C4-2B (cell line): ENCODE measurements around the gene KLHL1.

Experiments used
- H3K27ac ChIP-seq: fragments of 450-650 bp; 2 replicates; pipeline ENCODE4 v1.5.1; 2017
- ZFX ChIP-seq: fragments of 450-650 bp; IDR thresholded peaks from 2 replicates; pipeline ENCODE4 v1.6.1; 2017
- TF ChIP-seq, protein P1 (sequence below): fragments of 450-650 bp; conservative IDR thresholded peaks from 2 replicates; pipeline ENCODE4 v1.5.1; 2017; ENCODE audit warnings: mild to moderate bottlenecking

KLHL1 gene

DNA sequence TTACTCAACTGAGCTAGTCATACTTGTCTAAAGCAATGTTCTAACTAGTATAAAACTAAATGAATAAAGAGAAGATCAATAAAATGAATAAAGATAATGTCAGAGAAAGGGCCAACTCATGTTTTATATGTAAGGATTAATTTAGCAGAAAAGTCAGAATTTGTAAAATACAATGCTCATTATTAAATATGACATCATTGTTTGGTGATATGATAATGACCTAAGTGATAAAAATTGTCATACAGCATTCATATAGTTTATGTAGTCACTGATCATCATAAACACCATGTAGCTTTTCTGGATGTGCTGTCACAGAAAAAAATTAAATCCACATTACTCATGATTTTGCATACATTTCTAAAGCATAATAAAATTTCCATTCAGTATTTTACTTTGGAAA lies 3.8 kb downstream of the KLHL1 start:
- no peak overlapping the region for H3K27ac ChIP-seq
- TF ChIP-seq, protein P1, sequence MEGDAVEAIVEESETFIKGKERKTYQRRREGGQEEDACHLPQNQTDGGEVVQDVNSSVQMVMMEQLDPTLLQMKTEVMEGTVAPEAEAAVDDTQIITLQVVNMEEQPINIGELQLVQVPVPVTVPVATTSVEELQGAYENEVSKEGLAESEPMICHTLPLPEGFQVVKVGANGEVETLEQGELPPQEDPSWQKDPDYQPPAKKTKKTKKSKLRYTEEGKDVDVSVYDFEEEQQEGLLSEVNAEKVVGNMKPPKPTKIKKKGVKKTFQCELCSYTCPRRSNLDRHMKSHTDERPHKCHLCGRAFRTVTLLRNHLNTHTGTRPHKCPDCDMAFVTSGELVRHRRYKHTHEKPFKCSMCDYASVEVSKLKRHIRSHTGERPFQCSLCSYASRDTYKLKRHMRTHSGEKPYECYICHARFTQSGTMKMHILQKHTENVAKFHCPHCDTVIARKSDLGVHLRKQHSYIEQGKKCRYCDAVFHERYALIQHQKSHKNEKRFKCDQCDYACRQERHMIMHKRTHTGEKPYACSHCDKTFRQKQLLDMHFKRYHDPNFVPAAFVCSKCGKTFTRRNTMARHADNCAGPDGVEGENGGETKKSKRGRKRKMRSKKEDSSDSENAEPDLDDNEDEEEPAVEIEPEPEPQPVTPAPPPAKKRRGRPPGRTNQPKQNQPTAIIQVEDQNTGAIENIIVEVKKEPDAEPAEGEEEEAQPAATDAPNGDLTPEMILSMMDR, result no peak
- TF ChIP-seq ZFX, result no peak

DNA sequence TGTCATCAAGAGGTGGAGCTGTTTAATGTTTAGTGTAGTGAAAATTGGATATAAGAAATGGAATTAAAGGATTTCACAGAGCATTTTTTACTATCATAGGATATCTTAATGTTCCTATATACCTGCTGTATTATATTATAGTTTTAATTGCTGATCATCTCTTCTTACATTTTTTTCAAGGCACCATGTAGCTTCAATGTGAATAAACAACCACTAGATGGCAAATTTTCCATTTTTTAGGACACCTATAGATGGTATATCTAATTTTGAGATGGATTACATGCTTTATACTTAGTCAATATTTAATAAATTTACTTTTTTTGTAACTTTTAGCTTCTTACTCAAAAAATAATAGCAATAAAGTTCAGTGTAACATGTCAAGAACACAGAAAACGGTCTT lies 9.6 kb downstream of the KLHL1 start:
- TF ChIP-seq, protein P1, result peak; percentile 33
- TF ChIP-seq ZFX, result no peak

DNA sequence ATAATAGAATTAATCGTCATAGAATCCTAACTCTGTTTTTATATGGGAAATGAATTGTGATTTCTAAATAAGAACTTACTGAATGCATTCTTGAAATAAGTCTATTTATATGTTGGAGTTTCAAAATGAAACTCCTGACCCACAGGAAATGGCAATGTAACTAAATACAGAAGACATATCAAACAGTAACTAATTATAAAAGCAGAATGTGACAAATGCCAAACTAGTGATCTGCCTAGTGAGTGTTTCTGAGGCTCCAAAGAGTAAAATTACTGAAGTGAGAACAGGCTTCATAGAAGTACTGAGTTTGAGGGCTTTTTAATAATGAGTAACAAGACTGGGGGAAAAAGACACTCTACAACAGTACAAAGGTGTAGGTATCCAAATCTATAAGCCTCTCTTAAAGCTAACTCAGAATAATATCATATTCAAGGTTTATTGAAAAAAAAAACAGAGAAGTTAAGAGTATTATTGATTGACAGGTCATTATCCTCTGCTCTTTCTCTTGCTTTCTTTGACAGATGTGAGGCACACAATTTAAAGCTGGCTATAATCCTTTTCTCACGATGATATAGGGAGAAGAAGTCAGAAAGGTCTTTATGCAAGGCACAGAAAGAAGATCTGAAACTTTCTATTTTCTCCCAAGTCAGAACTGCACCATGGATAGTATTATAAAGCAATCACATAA lies 18.1 kb downstream of the KLHL1 start:
- TF ChIP-seq, protein P1, result no peak
- no peak for TF ChIP-seq ZFX

More for the DNA sequence above, 9.6 kb downstream of the KLHL1 start:
- no peak overlapping the region for H3K27ac ChIP-seq

DNA sequence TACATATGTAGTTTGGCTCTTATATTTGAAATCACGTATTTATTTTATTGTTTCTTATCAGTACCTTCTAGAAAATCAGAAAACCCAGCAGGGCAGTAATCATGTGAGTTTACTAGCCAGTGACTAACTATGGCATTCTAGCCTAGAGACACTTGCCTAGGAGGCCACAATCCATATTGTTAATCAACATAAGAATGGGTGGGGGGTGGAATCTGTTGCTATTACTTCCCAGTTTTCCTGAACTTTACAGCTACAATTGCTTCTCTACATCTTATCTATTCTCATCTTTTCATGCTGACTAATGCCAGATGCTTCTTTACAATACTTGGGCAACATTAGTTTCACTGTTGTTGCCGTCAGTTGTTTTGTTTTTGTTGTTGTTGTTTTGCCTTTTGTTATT lies 19.3 kb downstream of the KLHL1 start:
- H3K27ac ChIP-seq, result no peak overlapping the region
- TF ChIP-seq, protein P1, result no peak
- no peak for TF ChIP-seq ZFX

More for the DNA sequence above, 18.1 kb downstream of the KLHL1 start:
- no peak overlapping the region for H3K27ac ChIP-seq

DNA sequence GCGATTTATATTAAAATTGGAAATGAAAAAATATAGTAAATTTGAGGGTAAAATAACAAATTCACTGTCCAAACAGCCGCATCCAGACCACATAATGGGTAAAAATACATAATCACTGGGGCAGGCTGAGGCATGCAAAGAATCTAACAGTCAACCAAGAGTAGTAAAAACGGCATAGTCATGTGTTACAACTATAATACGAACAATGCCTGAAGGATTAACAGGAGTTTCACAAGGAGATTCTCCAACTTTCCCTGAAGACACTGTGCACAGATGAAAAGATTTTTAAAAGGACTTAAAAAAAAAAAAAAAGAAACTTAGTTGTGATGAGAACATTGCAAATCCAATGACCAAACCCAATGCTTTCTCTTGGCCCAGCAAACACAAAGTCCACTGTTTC lies 21.0 kb downstream of the KLHL1 start:
- TF ChIP-seq ZFX, result no peak
- TF ChIP-seq, protein P1, result no peak

DNA sequence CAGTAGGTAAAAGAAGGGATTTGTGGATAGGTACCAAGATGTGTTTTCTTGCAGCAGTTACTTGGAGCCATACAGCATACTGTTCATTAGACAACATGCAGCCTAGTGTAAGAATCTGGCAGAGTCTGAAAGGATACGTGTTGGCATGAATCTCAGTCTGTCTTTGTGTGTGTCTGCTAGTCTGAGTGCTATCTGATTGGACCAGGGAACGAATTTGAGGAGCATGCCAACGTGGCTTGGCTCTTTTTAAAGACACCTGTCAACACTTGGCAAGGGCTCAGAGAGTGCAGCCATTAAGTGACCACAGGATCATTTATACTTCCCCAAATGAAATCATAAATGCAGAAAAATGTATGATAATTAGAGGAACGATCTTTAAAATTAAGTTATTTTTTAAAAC lies 28.2 kb downstream of the KLHL1 start:
- no peak overlapping the region for H3K27ac ChIP-seq
- no peak for TF ChIP-seq ZFX
- TF ChIP-seq, protein P1, result no peak

More for the DNA sequence above, 21.0 kb downstream of the KLHL1 start:
- H3K27ac ChIP-seq, result no peak overlapping the region

DNA sequence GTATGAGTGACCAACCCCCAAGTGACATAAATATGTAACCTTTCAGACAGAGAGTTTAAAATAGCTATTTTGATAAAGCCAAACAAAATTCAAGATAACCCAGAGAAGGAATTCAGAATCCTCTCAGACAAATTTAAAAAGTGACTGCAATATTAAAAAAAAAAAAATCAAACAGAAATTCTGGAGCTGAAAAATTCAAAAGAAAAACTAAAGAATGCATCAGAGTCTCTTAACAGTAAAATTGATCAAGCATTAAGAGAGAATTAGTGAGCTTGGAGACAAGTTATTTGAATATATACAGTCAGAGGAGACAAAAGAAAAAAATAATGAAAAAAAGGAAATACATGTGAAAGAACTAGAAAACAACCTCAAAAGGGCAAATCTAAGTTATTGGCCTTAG lies 53.7 kb downstream of the KLHL1 start:
- no peak overlapping the region for H3K27ac ChIP-seq
- no peak for TF ChIP-seq ZFX
- TF ChIP-seq, protein P1, result no peak
